GM21515 (cell line): ENCODE measurements around the gene ITPR2.
"Not testable (repeated sequence)": the region's sequence is repeated elsewhere in the genome, so short reads cannot be mapped to it uniquely, and the experiment has no call there.

ENCODE experiments used
- ATAC-seq: cut with Tn5 transposase; IDR thresholded peaks from one replicate; pipeline ENCODE4 v1.9.1; 2021; ENCODE audit not compliant: unreplicated experiment

The ITPR2 gene

GRCh38 chr12:26851031-26851809 is 18.2 kb upstream of the ITPR2 start:
- ATAC-seq, result no peak

DNA sequence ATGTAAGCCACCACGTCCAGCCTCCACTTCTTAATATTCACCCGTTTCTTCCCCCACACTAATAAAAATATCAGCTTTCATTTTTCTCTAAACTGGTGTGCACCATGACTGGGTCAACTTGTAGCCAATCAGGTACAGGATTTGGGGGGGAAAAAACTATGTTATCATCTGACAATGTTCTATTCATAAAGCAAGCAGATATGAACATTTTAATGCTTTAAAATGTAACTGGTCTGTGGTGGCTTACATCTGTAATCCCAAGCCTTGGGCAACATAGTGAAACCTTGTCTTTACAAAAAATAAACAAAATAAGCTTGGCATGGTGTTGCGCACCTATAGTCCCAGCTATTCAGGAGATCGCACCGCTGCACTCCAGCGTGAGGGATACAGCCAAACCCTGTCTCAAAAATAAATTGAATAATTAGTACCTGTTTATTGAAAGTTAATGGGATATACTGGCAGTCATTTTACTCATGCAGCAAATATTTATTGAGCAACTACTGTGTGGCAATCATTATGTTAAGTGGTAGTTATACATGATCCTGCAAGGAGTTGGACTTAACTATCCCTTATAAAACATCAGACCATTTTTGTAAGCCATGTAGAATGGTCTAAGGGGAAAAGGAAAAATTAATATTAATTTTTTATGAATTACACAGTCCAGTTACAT is 15.3 kb upstream of the ITPR2 start:
- no peak for ATAC-seq

- no peak for ATAC-seq
Measured at GRCh38 chr12:26847431-26847830, 14.4 kb upstream of the ITPR2 start.

GRCh38 chr12:26846416-26846815 is 13.4 kb upstream of the ITPR2 start:
- no peak for ATAC-seq

- ATAC-seq, result no peak
Measured at GRCh38 chr12:26845984-26846383, 13.0 kb upstream of the ITPR2 start.

GRCh38 chr12:26845057-26845666 is 12.2 kb upstream of the ITPR2 start:
- ATAC-seq, result no peak

DNA sequence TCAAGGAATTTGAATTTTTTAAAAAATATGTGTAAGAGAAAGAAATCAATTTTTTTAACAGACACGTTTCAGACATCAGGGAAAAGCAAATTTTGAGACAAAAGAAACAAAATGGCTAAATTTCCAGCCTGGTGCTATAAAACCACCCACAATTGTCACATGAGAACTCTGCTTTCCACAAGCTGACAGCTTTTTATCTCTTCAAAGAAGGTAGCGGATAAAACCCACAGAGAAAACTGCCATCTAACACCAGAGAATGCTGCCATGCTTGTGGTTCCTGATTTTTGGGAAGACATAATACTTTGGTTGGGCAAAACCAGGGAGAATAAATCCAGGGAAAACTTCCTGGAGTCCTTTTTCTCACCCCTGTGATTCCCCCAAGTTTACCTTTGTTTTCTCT is 10.3 kb upstream of the ITPR2 start:
- ATAC-seq, result no peak

DNA sequence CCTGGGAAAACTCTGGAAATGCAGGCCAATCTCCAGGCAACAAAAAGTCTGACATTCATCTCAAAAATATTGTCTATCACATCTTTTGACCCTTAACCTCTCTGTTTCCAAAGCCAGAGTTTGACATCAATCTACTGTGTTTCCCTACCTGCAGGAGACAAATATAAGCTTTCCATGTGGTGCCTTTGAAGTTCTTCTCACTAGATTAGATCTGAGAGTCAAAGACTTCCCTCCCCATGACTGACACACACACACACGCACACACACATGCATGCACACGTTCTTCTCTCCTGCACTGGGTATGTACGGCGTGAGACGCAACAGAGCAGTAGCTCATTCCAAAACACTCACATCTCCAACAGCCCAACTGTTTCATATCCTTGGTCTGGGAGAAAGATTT is 8.1 kb upstream of the ITPR2 start:
- ATAC-seq, result no peak

DNA sequence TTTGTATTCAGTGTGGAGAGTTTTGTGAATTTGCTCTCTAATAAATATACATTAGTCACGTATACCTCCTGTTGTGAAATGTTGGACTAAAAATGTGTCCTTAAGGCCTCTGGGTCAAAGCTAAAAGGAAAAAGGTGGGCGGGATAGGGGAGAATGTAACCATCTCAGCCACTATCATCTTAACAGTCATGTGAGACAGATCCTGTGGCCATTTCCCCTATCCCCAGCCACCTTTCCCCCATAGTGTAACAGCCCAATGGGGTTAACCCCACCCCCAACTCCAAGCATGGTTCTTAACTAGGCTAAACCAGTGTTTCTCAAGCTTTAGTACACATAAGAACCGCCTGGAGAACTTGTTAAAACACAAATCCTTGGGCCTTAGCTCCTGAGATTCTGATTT is 6.5 kb upstream of the ITPR2 start:
- no peak for ATAC-seq

- no peak for ATAC-seq
Measured at GRCh38 chr12:26838888-26839416, 6.0 kb upstream of the ITPR2 start.

DNA sequence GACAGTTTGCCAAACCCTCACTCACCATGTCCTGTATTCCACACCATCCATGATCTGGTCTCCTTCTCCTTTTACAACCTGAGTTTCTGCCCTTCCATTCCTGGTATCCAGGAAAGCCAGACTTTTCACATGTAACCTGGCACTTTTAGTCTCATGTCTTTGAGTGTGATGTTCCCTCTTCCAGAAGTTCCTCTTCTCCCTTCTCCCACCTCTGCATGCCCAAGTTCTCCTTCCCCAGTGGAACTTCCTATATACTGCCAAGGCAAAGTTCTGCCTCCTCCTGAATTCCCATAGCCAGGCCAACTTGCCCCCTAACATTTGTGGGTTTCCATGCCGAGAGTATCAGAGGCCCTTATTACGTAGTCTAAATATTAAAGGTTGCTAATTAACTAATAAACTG is 3.2 kb upstream of the ITPR2 start:
- no peak for ATAC-seq

GRCh38 chr12:26834503-26835060 is 1.6 kb upstream of the ITPR2 start:
- not testable (repeated sequence) for ATAC-seq

DNA sequence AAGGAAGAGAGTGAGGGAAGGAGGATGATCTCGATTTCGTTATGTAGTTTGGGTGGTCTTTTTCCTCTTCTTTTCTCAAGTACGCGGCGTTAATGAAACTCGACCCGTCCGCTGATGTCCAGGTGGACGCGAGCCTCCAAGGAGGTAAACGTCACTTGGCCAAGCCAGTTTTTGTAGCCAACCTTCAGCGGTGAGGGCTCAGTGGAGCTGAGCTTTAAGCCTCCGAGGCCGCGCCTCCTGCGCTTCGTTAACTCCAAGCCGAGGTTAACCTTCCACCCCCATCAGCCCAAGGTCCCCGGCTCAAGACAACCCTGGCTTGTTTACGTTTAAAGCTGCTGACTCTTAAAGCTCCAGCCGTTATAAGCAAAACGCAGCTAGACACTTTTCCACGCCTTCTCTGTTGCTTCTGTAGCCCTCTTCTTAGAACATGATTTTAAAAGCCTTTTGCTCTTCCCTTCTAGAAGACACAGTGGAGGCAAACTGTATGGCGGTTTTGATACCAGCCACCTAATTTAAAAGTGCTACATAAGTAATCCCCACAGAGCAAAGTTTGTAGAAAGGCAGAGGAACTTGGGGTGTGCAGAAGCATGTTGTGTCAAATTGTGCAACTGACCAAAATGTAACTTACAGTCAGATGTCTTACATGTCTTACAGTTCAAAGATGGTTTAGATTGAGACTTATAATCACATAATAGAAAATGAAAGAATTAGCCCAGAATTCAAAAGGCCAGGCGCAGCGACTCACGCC is 923 bp upstream of the ITPR2 start:
- ATAC-seq, result no peak

- ATAC-seq, result peak; percentile 50
Measured at GRCh38 chr12:26831951-26832821, 808 bp downstream of the ITPR2 start.

GRCh38 chr12:26830783-26831551 is 2.0 kb downstream of the ITPR2 start:
- ATAC-seq, result no peak

- ATAC-seq, result no peak
Measured at GRCh38 chr12:26830363-26830762, 2.6 kb downstream of the ITPR2 start.

- no peak for ATAC-seq
Measured at GRCh38 chr12:26828280-26829073, 4.5 kb downstream of the ITPR2 start.

DNA sequence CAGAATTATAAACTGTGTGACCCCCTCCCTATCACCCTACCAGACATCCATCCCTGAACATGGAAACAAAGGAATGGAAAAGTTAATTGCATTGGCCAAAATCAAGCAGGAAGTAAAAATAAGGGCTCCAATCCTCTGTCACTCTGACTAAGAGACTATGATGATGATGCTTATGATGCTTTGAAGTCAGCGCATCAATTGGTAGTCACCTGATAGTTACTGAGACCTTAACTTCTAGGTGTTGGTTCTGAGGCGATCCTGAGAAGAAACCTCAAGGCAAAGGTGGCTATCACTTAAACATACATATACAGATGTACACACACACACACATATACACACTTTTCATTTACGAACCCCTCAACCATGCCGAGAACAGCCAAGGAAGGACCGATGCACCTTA is 6.6 kb downstream of the ITPR2 start:
- ATAC-seq, result no peak
